HFFc6 (cell line): Measurements from ENCODE around the gene TIMM50. TPM values are rescaled to one million over a fixed set of nuclear protein-coding genes. Genes with fewer than 3 reads are reported as not detected.

Experiments used
- DNase-seq: peaks from one replicate; pipeline ENCODE4 v3.0.0-alpha.2; 2018
- H3K27ac Mint-ChIP-seq: 2 replicates; pipeline ENCODE4 v1.8.0; 2020; ENCODE audit warnings: mild to moderate bottlenecking, mixed read lengths
- H3K27me3 Mint-ChIP-seq: 2 replicates; pipeline ENCODE4 v1.8.0; 2021; ENCODE audit warnings: mild to moderate bottlenecking, moderate library complexity, mixed read lengths; ENCODE audit not compliant: insufficient read depth
- H3K36me3 Mint-ChIP-seq: 2 replicates; pipeline ENCODE4 v1.8.0; 2021; ENCODE audit warnings: low read depth, mixed read lengths
- H3K4me1 Mint-ChIP-seq: 2 replicates; pipeline ENCODE4 v1.8.0; 2020; ENCODE audit warnings: low read depth, mixed read lengths
- H3K4me3 Mint-ChIP-seq: 2 replicates; pipeline ENCODE4 v1.8.0; 2020; ENCODE audit warnings: mild to moderate bottlenecking, moderate library complexity, mixed read lengths
- H3K9me3 Mint-ChIP-seq: 2 replicates; pipeline ENCODE4 v1.8.0; 2020; ENCODE audit warnings: mild to moderate bottlenecking, mixed read lengths
- CTCF ChIP-seq: fragments of 200-600 bp; sonication (generic); IDR thresholded peaks from 2 replicates; pipeline ENCODE4 v1.5.0; 2021; ENCODE audit warnings: antibody characterized with exemption, mild to moderate bottlenecking
- total RNA-seq, 6 experiments: library from RNA; stranded (reverse); fragmentation: NEBNext Ultra II Directional; extraction: Animal tissue kit (Norgen Biotek cat#: 25700); gene quantifications; 2 replicates in 1 of 6; 3 replicates in 5 of 6; pipeline ENCODE4 v1.2.3, GENCODE V29; 2021

The TIMM50 gene
- total RNA-seq, 6 experiments from 2014 or later = 86.2 to 104 (median 92.5) TPM

DNA sequence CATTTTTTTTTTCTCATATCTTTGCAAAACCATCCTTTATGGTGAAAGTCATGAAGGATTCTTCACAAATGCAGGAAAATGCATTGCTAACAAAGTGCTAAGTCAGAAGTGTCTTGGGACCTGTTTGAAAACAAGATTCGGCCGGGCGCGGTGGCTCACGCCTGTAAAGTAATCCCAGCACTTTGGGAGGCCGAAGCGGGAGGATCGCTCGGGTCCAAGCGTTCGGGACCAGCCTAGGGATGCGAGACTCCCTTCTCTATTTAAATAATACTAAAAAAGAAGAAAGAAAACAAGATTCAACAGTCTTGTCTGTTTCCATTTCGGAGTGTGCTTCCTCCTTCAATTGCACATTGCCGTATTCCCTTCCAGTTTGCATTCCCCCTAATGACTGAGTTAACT lies 51.2 kb downstream of the TIMM50 start:
- Mint-ChIP-seq H3K4me3 (peak overlapping the region; percentile 98), H3K27ac (peak overlapping the region; percentile 90), H3K4me1 (peaks cover 19% of the 10 kb centered on the region), H3K9me3 (no peaks in the 10 kb centered on the region), H3K36me3 (no peaks in the 10 kb centered on the region; the same call in 1 of the 2 replicates), H3K27me3 (no peaks in the 10 kb centered on the region)
- TF ChIP-seq CTCF = no peak
- no peak for DNase-seq

DNA sequence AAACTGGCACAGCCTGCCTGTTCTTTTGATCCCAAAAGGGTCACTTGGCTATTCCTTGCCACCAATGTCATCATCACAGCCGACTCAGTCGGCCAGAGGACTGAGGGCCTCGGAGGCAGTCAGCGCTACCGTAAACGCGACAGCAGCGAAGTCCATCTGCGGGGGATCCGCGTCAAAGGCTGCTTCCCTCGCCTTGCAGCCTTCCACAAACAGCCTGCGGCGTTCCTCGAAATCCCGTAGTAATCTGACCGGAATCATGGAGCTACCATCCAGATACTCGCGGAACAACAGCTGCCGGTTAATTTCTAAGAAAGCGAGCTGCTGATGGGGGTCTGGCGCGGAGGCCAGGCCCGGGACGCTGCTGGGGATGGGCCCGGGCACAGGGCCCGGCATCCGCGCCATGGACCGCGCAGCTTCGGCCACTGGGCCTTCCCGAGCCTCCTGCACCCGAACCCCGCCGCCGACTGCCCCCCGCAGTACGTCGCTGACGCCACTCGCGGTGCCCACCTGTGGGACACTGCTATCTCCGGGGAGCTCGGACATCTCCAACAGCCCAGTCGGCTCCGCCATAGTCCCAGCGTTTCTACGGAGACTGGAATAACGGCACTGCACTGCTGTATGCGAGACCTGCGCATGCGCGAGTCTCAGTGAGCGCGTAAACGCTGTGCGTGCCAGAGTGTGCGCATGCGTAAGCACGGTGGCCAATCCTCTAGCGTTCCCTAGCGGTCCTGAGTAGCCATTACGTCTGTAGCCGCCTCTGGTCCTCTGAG lies 51.8 kb downstream of the TIMM50 start, which contains the start of gene EID2B:
Gene EID2B (minus strand): TSS at position 620 of the 770 bp plus-strand sequence. CDS start 50 bp downstream, at position 570.
- Mint-ChIP-seq H3K4me3 (peak within 1 kb of the TSS; percentile 98), H3K9me3 (no peaks in the 10 kb centered on the region), H3K36me3 (no peaks in the 10 kb centered on the region; the same call in 1 of the 2 replicates), H3K27ac (peak within 1 kb of the TSS; percentile 90), H3K4me1 (peaks cover 19% of the 10 kb centered on the region), H3K27me3 (no peaks in the 10 kb centered on the region)
- TF ChIP-seq CTCF = peak; percentile 94
- DNase-seq = peak; percentile 89

DNA sequence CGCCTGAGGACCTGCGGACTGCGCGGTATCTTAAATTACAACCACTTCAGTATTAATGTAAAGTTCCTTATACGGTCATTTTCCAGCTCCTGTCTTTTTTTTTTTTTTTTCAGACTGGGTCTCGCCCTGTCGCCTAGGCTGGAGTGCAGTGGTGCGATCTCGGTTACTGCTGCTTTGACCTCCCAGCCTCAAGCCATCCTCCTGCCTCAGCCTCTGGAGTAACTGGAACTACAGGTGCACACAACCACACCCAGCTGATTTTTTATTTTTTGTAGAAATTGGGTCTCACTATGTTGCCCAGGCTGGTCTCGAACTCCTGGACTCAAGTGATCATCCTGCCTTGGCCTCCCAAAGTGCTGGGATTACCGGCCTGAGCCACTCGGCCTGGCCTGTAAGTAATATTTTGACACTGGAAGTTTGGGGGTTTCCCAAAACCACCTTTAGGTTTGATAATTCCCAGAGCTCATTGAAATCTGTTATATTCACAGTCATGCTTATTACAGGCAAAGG lies 52.4 kb downstream of the TIMM50 start:
- DNase-seq = no peak
- Mint-ChIP-seq H3K36me3 (peaks cover under 1% of the 10 kb centered on the region; the same call in 1 of the 2 replicates), H3K27ac (no peak overlapping the region; the same call in 1 of the 2 replicates), H3K27me3 (no peaks in the 10 kb centered on the region), H3K4me3 (no peak overlapping the region; the same call in 1 of the 2 replicates), H3K9me3 (no peaks in the 10 kb centered on the region), H3K4me1 (peaks cover 22% of the 10 kb centered on the region)
- TF ChIP-seq CTCF = peak; percentile 68

DNA sequence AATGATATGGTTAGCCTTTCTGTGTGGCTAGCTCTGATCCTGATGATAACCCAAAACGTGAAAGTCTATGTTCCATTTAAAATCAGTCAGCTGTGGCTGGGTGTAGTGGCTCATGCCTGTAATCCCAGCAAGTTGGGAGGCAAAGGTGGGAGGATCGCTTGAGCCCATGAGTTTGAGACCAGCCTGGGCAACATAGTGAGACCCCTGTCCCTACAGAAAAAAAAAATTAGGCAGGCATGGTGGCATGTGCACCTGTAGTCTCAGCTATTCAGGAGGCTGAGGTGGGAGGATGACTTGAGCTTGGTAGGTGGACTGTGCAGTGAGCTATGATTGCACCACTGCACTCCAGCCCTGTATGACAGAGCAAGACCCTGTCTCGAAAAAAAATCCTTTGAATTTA lies 53.2 kb downstream of the TIMM50 start:
- Mint-ChIP-seq H3K27me3 (no peaks in the 10 kb centered on the region), H3K27ac (no peak overlapping the region), H3K9me3 (no peaks in the 10 kb centered on the region), H3K36me3 (peaks cover 6% of the 10 kb centered on the region; the same call in 1 of the 2 replicates), H3K4me3 (no peak overlapping the region), H3K4me1 (peaks cover 29% of the 10 kb centered on the region)
- no peak for TF ChIP-seq CTCF
- no peak for DNase-seq

DNA sequence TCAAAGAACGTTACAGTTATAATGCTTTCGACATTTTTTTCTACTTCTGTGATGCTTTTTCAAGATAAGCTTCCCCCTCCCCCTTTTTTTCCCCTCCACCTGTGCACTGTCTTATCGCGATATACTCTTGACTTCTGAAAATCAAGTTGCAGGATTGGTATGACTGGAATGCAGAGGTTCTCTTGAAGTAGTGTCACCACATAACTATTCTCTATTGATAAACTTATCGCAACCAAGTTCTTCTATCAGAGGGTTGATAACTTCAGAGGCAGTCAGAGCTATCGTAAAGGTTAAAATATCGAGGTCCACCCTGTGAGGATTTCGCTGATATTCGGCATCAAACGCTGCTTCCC lies 58.5 kb downstream of the TIMM50 start:
- H3K9me3 Mint-ChIP-seq = no peaks in the 10 kb centered on the region
- peaks cover 29% of the 10 kb centered on the region for H3K4me1 Mint-ChIP-seq
- H3K36me3 Mint-ChIP-seq = peaks cover 12% of the 10 kb centered on the region; the same call in 1 of the 2 replicates
- peak overlapping the region; percentile 98 for H3K4me3 Mint-ChIP-seq
- peaks cover 3% of the 10 kb centered on the region for H3K27me3 Mint-ChIP-seq
- TF ChIP-seq CTCF = no peak
- DNase-seq = peak; percentile 15
- H3K27ac Mint-ChIP-seq = peak overlapping the region; percentile 83
